SK-N-SH (cell line): ENCODE data around the gene THAP7. TPM values are rescaled to one million over a fixed set of nuclear protein-coding genes. Genes with fewer than 3 reads are reported as not detected.

ENCODE experiments used
- CTCF ChIA-PET: fragments of 300-600, 350-600 bp; formaldehyde crosslinking; extraction: SDS; loops from one replicate; lab custom pipeline; 2021; lab: Yijun Ruan, JAX
- POLR2A ChIA-PET: fragments of 350-600 bp; sonication (Branson Sonifier 250); formaldehyde crosslinking; extraction: SDS; loops from one replicate; lab custom pipeline; 2020; ENCODE audit warnings: antibody characterized with exemption, inconsistent platforms; lab: Yijun Ruan, JAX
- DNase-seq: peaks from one replicate; pipeline ENCODE4 v3.0.0; 2012
- H2AFZ ChIP-seq: fragments of 200-600 bp; sonication (generic); 2 replicates; pipeline ENCODE4 v1.8.1; 2016; ENCODE audit warnings: antibody characterized with exemption, mild to moderate bottlenecking, low read depth
- H3F3A ChIP-seq: fragments of 200-600 bp; sonication (generic); replicated peaks from 2 replicates; pipeline ENCODE3; 2016; ENCODE audit warnings: antibody characterized with exemption, mild to moderate bottlenecking; ENCODE audit not compliant: insufficient read depth
- H3K27ac ChIP-seq, 2 experiments: fragments of 200-500 bp in 1 of 2; fragments of 200-600 bp in 1 of 2; sonication (Bioruptor generic) in 1 of 2; sonication (generic), shearing (Covaris generic) in 1 of 2; 2 replicates each; pipeline versions ENCODE4 v1.5.1 to v1.6.1; 2014 to 2016; ENCODE audit warnings: low read depth in 2 of 2, inconsistent platforms in 1 of 2, low read length in 1 of 2, mild to moderate bottlenecking in 1 of 2, mixed read lengths in 1 of 2
- H3K27me3 ChIP-seq: fragments of 200-600 bp; sonication (generic), shearing (Covaris generic); 2 replicates; pipeline ENCODE4 v1.6.1; 2016; ENCODE audit warnings: mixed run types; ENCODE audit not compliant: insufficient read depth
- H3K36me3 ChIP-seq, 2 experiments: fragments of 200-500 bp in 1 of 2; fragments of 200-600 bp in 1 of 2; sonication (Bioruptor generic) in 1 of 2; sonication (generic) in 1 of 2; replicated peaks in 1 of 2; 2 replicates each; pipeline versions ENCODE3 to v1.5.1; 2014 to 2016; ENCODE audit warnings: low read length in 1 of 2, mild to moderate bottlenecking in 1 of 2; ENCODE audit not compliant: insufficient read depth in 2 of 2, control insufficient read depth in 1 of 2
- H3K4me1 ChIP-seq, 2 experiments: fragments of 200-500 bp in 1 of 2; fragments of 200-600 bp in 1 of 2; sonication (Bioruptor generic) in 1 of 2; sonication (generic), shearing (Covaris generic) in 1 of 2; 2 replicates each; pipeline versions ENCODE4 v1.5.1 to v1.6.1; 2014 to 2016; ENCODE audit warnings: low read depth in 1 of 2, low read length in 1 of 2, mixed run types in 1 of 2; ENCODE audit not compliant: insufficient read depth in 2 of 2, control insufficient read depth in 1 of 2
- H3K4me2 ChIP-seq: fragments of 200-600 bp; sonication (generic), shearing (Covaris generic); 2 replicates; pipeline ENCODE4 v1.6.1; 2017; ENCODE audit warnings: mixed run types
- H3K4me3 ChIP-seq, 2 experiments: fragments of 200-500 bp in 1 of 2; fragments of 200-600 bp in 1 of 2; sonication (Bioruptor generic) in 1 of 2; sonication (generic), shearing (Covaris generic) in 1 of 2; 2 replicates each; pipeline versions ENCODE4 v1.5.1 to v1.8.1; 2014 to 2016; ENCODE audit warnings: low read depth in 2 of 2, inconsistent platforms in 1 of 2, low read length in 1 of 2, mild to moderate bottlenecking in 1 of 2, mixed read lengths in 1 of 2, moderate library complexity in 1 of 2
- H3K79me2 ChIP-seq: fragments of 200-600 bp; sonication (generic); 2 replicates; pipeline ENCODE4 v1.8.1; 2017; ENCODE audit warnings: mild to moderate bottlenecking; ENCODE audit not compliant: insufficient read depth
- H3K9ac ChIP-seq: fragments of 200-600 bp; sonication (generic); 2 replicates; pipeline ENCODE4 v1.6.1; 2017; ENCODE audit warnings: mixed run types
- H3K9me2 ChIP-seq: fragments of 200-600 bp; sonication (generic); 2 replicates; pipeline ENCODE4 v1.6.1; 2017; ENCODE audit warnings: mixed run types
- H3K9me3 ChIP-seq: fragments of 200-600 bp; sonication (generic); 2 replicates; pipeline ENCODE4 v1.6.1; 2017; ENCODE audit warnings: mixed run types, mild to moderate bottlenecking, moderate library complexity
- H4K20me1 ChIP-seq: fragments of 200-600 bp; sonication (generic); 2 replicates; pipeline ENCODE4 v1.6.1; 2017; ENCODE audit warnings: mild to moderate bottlenecking, mixed run types; ENCODE audit not compliant: insufficient read depth
- EZH2phosphoT487 ChIP-seq: fragments of 200-600 bp; sonication (generic); IDR thresholded peaks from 2 replicates; pipeline ENCODE4 v1.6.1; 2017; ENCODE audit warnings: low read depth, mixed run types, mild to moderate bottlenecking, antibody characterized with exemption, moderate library complexity, borderline replicate concordance
- GABPA ChIP-seq: IDR thresholded peaks from 2 replicates; pipeline ENCODE4 v1.4.0; 2012; ENCODE audit warnings: low read depth, mild to moderate bottlenecking
- JUND ChIP-seq: IDR thresholded peaks from 2 replicates; pipeline ENCODE4 v1.4.0; 2012
- MEF2A ChIP-seq: IDR thresholded peaks from 2 replicates; pipeline ENCODE4 v1.4.0; 2012; ENCODE audit warnings: low read depth, borderline replicate concordance
- POLR2AphosphoS5 ChIP-seq: IDR thresholded peaks from 2 replicates; pipeline ENCODE4 v1.6.1; 2012; ENCODE audit warnings: low read depth, low read length
- RCOR1 ChIP-seq: fragments of 150-350 bp; IDR thresholded peaks from 2 replicates; pipeline ENCODE4 v1.6.1; 2017; ENCODE audit warnings: antibody characterized with exemption, low read length
- REST ChIP-seq: IDR thresholded peaks from 2 replicates; pipeline ENCODE4 v1.6.1; 2012; ENCODE audit warnings: mild to moderate bottlenecking, low read depth, low read length, moderate library complexity
- RXRA ChIP-seq: IDR thresholded peaks from 2 replicates; pipeline ENCODE4 v1.4.0; 2012; ENCODE audit warnings: low read depth, mild to moderate bottlenecking, borderline replicate concordance
- SIN3A ChIP-seq: IDR thresholded peaks from 2 replicates; pipeline ENCODE4 v1.6.1; 2012; ENCODE audit warnings: low read depth, mild to moderate bottlenecking, low read length, moderate library complexity, borderline replicate concordance
- TAF1 ChIP-seq: IDR thresholded peaks from 2 replicates; pipeline ENCODE4 v1.6.1; 2012; ENCODE audit warnings: low read depth, mild to moderate bottlenecking, low read length, moderate library complexity, borderline replicate concordance
- WGBS: methylation state at CpG from one replicate; pipeline ENCODE4 v1.1.6; 2017; ENCODE audit warnings: low lambda C conversion rate; 5-methylcytosine and 5-hydroxymethylcytosine counted together
- polyA plus RNA-seq, 3 experiments: library from polyadenylated mRNA; depleted of rRNA; stranded (reverse); fragments of >200 nt; gene quantifications; 2 replicates each; pipeline ENCODE4 v1.2.3, GENCODE V29; 2012
- TF ChIP-seq, protein P1 (sequence below): IDR thresholded peaks from 2 replicates; pipeline ENCODE4 v1.4.0; 2012; ENCODE audit warnings: low read depth
- TF ChIP-seq, protein P2 (sequence below): IDR thresholded peaks from 2 replicates; pipeline ENCODE4 v1.4.0; 2012; ENCODE audit warnings: low read depth, borderline replicate concordance
- TF ChIP-seq, protein P3 (sequence below): IDR thresholded peaks from 2 replicates; pipeline ENCODE4 v1.4.0; 2012; ENCODE audit warnings: low read depth, borderline replicate concordance

The THAP7 gene
- polyA plus RNA-seq, 1 of the 3 experiments (the other 2 are of a cell fraction): 32.0 TPM

- Histone ChIP-seq H2AFZ (no peak overlapping the region), H3K4me2 (no peak overlapping the region), H3K9me3 (no peaks in the 10 kb centered on the region), H3F3A (no peaks in the 10 kb centered on the region), H4K20me1 (no peaks in the 10 kb centered on the region), H3K79me2 (no peaks in the 10 kb centered on the region), H3K9ac (no peak overlapping the region), H3K27ac (no peak overlapping the region), H3K9me2 (no peaks in the 10 kb centered on the region), H3K27me3 (no peaks in the 10 kb centered on the region), H3K4me1 (no peaks in the 10 kb centered on the region), H3K36me3 (peaks cover 16 to 64% of the 10 kb centered on the region in 2 experiments), H3K4me3 (no peak overlapping the region)
- no peak for DNase-seq
- POLR2A ChIA-PET: interaction anchor here (1.1 to 2.6 kb wide), 3 partner anchors 9 to 104 kb away, joined by 3 to 18 read pairs (median 7); partner anchors contain the start of gene THAP7
- CTCF ChIA-PET: interaction anchor here (1.1 to 2.2 kb wide), 4 partner anchors 8 to 105 kb away, joined by 3 to 7 read pairs (median 5); partner anchors contain the start of gene LZTR1
- TF ChIP-seq POLR2AphosphoS5 (no peak), GABPA (no peak), MEF2A (no peak), TAF1 (no peak), EZH2phosphoT487 (no peak), SIN3A (no peak)
- TF ChIP-seq, protein P1, sequence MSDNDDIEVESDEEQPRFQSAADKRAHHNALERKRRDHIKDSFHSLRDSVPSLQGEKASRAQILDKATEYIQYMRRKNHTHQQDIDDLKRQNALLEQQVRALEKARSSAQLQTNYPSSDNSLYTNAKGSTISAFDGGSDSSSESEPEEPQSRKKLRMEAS: no peak
- TF ChIP-seq, protein P2, sequence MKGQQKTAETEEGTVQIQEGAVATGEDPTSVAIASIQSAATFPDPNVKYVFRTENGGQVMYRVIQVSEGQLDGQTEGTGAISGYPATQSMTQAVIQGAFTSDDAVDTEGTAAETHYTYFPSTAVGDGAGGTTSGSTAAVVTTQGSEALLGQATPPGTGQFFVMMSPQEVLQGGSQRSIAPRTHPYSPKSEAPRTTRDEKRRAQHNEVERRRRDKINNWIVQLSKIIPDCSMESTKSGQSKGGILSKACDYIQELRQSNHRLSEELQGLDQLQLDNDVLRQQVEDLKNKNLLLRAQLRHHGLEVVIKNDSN: no peak
- 89% methylated on average over 18 of the region's 21 CpGs for WGBS
Measured at GRCh38 chr22:20990184-20991180, 11.4 kb downstream of the THAP7 start.

DNA sequence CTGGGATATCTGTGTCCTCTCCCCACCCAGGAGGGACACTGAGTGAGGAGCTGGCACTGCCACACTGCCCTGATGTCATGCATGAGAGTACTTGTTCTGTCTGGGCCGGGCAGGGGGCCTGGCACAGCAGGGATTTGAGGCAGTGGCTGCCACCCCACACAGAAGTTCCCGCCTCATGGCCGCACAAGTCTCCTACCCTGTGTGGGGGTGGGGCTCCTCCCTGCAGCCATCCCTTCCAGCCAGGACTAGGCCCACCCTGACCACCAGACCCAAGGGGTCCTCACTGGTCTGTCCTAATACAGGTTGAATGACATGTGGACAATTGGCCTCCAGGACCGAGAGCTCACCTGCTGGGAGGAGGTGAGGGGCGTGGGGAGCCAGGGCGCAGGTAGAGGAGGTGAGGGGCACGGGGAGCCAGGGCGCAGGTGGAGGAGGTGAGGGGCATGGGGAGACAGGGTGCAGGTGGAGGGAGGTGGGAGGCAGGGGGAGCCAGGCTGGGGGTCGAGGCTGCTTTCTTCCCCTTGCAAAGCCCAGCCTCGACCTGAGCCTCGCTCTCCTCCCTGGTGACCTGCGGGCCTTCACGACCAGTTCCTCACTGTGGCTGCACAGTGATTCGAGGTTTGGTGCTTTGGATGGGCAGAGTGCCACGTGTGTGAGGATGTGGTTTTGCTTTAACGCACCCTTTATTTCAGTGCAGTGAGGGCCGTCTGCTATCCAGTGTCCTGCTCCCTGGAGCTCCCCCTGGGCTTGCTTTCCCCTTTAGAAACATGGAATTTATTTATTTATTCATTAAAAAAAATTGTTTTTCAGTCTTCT lies 12.4 kb downstream of the THAP7 start:
- H3K9me3 ChIP-seq: no peaks in the 10 kb centered on the region
- no peak overlapping the region for H2AFZ ChIP-seq
- peaks cover 4% of the 10 kb centered on the region; the same call in 1 of the 2 replicates for H3K79me2 ChIP-seq
- H4K20me1 ChIP-seq: no peaks in the 10 kb centered on the region
- WGBS: 65% methylated on average over 11 of the region's 17 CpGs
- H3K9me2 ChIP-seq: no peaks in the 10 kb centered on the region
- H3K36me3 ChIP-seq: peaks cover 16 to 64% of the 10 kb centered on the region in 2 experiments
- no peaks in the 10 kb centered on the region for H3K4me1 ChIP-seq
- DNase-seq: no peak
- no peak overlapping the region for H3K4me3 ChIP-seq
- ChIA-PET CTCF (interaction anchor here (1.0 to 2.2 kb wide), 4 partner anchors 11 to 104 kb away, joined by 3 to 6 read pairs (median 4); no protein-coding TSS in a partner anchor), POLR2A (interaction anchor here (1.3 to 2.6 kb wide), 2 partner anchors 10 to 13 kb away, joined by 7 to 18 read pairs; partner anchors contain the start of gene THAP7)
- H3K27ac ChIP-seq: no peak overlapping the region
- H3K9ac ChIP-seq: no peak overlapping the region
- H3K4me2 ChIP-seq: no peak overlapping the region
- TF ChIP-seq JUND (no peak), REST (no peak), RXRA (no peak), RCOR1 (no peak)
- TF ChIP-seq, protein P3, sequence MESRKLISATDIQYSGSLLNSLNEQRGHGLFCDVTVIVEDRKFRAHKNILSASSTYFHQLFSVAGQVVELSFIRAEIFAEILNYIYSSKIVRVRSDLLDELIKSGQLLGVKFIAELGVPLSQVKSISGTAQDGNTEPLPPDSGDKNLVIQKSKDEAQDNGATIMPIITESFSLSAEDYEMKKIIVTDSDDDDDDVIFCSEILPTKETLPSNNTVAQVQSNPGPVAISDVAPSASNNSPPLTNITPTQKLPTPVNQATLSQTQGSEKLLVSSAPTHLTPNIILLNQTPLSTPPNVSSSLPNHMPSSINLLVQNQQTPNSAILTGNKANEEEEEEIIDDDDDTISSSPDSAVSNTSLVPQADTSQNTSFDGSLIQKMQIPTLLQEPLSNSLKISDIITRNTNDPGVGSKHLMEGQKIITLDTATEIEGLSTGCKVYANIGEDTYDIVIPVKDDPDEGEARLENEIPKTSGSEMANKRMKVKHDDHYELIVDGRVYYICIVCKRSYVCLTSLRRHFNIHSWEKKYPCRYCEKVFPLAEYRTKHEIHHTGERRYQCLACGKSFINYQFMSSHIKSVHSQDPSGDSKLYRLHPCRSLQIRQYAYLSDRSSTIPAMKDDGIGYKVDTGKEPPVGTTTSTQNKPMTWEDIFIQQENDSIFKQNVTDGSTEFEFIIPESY: no peak
- no peaks in the 10 kb centered on the region for H3F3A ChIP-seq
- no peaks in the 10 kb centered on the region for H3K27me3 ChIP-seq
